Measurements from ENCODE around the gene CD109. TPM values are rescaled to one million over a fixed set of nuclear protein-coding genes. Genes with fewer than 3 reads are reported as not detected.

CD109 gene
- total and polyA plus RNA-seq, 2 of the 4 experiments (the other 2 are of a cell fraction) = 3.6 to 5.0 TPM

GRCh38 chr6:73802366-73802765 is 106.4 kb downstream of the CD109 start:
- Histone ChIP-seq H2AK9ac (replicated peaks; ENCODE audit: low read depth, low read length, poor library complexity) (no peak overlapping the region), H4K20me1 (ENCODE audit: insufficient read depth, low read length) (no peaks in the 10 kb centered on the region), H2BK5ac (ENCODE audit: low read depth, low read length, poor library complexity, severe bottlenecking) (peak overlapping the region; percentile 84), H3K9me3 (ENCODE audit: control insufficient read depth, insufficient read depth, low read length) (no peaks in the 10 kb centered on the region), H4K91ac (ENCODE audit: insufficient read depth, low read depth, low read length) (no peak overlapping the region), H3K23ac (ENCODE audit: low read depth, low read length) (no peak overlapping the region), H3K9me1 (ENCODE audit: insufficient read depth, low read length) (peaks cover 10% of the 10 kb centered on the region), H3K36me3 (ENCODE audit: control insufficient read depth, insufficient read depth, low read length) (no peaks in the 10 kb centered on the region), H3K14ac (replicated peaks; ENCODE audit: low read depth, low read length) (no peak overlapping the region), H3K79me1 (ENCODE audit: low read depth in 1 of 2, low read length in 2 of 2) (no peaks in the 10 kb centered on the region), H4K8ac (ENCODE audit: low read depth in 2 of 2, low read length in 2 of 2) (no peak overlapping the region), H3K4me3 (ENCODE audit: insufficient read depth, low read depth, low read length) (no peak overlapping the region), H2AFZ (replicated peaks; ENCODE audit: low read length, poor library complexity) (no peak overlapping the region), H3K4me2 (ENCODE audit: low read depth, low read length) (no peak overlapping the region), H2BK15ac (ENCODE audit: low read depth, low read length) (no peak overlapping the region), H3K4me1 (ENCODE audit: control insufficient read depth, insufficient read depth, low read length) (peaks cover 18% of the 10 kb centered on the region), H3K56ac (ENCODE audit: extremely low read depth, insufficient read depth, low read length) (no peak overlapping the region), H3K27ac (ENCODE audit: insufficient read depth, low read length) (0 out of 2 replicates have a peak overlapping the region, but pooled peaks have one; percentile 27), H2AK5ac (ENCODE audit: low read depth, low read length) (no peak overlapping the region), H3K9ac (ENCODE audit: low read depth, low read length) (no peak overlapping the region), H4K5ac (ENCODE audit: low read depth, low read length) (no peak overlapping the region), H2BK20ac (ENCODE audit: low read depth, low read length) (no peak overlapping the region), H3K18ac (ENCODE audit: low read depth, low read length) (no peak overlapping the region), H3K27me3 (ENCODE audit: control insufficient read depth, insufficient read depth, low read length) (no peaks in the 10 kb centered on the region), H2BK120ac (ENCODE audit: low read depth, low read length) (peak overlapping the region; percentile 89; the same call in 1 of the 2 replicates), H3K4ac (ENCODE audit: low read depth, low read length) (no peak overlapping the region)
- ChIA-PET POLR2A (ENCODE audit: unreplicated experiment) (no interaction called here), CTCF (no interaction called here)
- no CpG with 5 or more reads among the region's 2 CpGs for WGBS, 2 experiments (ENCODE audit: extremely low coverage in 2 of 2, insufficient read length in 1 of 2)
- intact Hi-C loops (cut with micrococcal nuclease) = loop anchor here (5.0 kb wide), 1 partner anchor 1405 kb away; the partner anchor contains the start of gene COL12A1
- dilution Hi-C loops (cut with HindIII; ENCODE audit: low sequenced_read_pairs, unreplicated experiment) = no loop called here
- DNase-seq = peak; percentile 49
- in situ Hi-C loops (cut with MboI; ENCODE audit: low sequenced_read_pairs) = no loop called here
- TF ChIP-seq RCOR1 (IDR thresholded peaks at IDR 0.05; ENCODE audit: insufficient replicate concordance, low read length) = no peak
- no peak for TF ChIP-seq MXI1 (IDR thresholded peaks at IDR 0.05; ENCODE audit: borderline replicate concordance, low read depth, low read length)
- no peak for TF ChIP-seq ELK1 (IDR thresholded peaks at IDR 0.05; ENCODE audit: borderline replicate concordance, low read depth, low read length)
- BruUV-seq (replicated peaks) = no TSS peak
- no peak for ATAC-seq (ENCODE audit: low read depth)

Data from IMR-90 (cell line).